HG03460 (cell line): ENCODE measurements around the gene PIGQ.
"Not testable (repeated sequence)": the region's sequence is repeated elsewhere in the genome, so short reads cannot be mapped to it uniquely, and the experiment has no call there.

Experiments used
- ATAC-seq: cut with Tn5 transposase; IDR thresholded peaks from one replicate; pipeline ENCODE4 v1.9.1; 2021; ENCODE audit not compliant: unreplicated experiment

Gene PIGQ

DNA sequence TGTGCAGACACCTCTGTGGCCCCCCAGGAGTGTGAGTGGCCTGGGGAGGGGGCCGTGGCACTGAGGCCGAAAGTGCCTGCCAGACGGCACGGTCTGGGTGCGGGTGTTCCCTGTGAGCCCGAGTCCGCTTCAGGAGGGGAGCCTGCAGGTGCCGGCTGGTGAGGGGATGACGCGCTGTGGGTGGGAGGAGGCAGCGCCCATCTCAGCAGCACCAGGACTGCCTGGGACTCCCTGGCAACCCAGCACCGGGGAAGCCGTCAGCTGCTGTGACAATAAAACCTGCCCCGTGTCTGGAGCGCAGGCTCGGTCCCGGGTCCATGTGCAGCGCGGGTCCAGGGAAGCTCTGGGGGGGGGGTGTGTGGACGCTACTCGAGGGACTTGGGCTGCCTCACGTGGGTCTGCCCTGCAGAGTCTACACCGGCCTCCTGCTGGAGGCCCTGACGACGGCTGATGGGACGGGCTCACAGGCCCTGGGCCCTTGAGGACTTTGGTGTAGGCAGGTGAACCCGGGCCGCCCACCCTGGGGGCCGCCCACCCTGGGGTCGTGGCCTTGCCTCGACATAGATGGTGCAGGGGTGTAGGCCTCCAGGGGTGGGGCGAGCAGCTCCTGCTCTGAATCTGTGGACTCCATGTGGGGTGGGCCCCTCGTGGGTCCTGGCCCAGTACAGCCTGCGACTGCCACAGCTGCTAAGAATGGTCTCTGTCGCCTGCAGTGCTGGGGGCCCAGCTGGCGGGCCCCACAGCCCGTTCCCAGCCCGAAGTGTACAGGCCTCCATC, 14.2 kb downstream of the PIGQ start:
- ATAC-seq: no peak

- no peak for ATAC-seq
These were observed 15.6 kb downstream of the PIGQ start for GRCh38 chr16:585351-585750.

GRCh38 chr16:586047-586644, 16.4 kb downstream of the PIGQ start:
- ATAC-seq: no peak

- ATAC-seq: no peak
These were observed 17.1 kb downstream of the PIGQ start for GRCh38 chr16:586645-587590.

GRCh38 chr16:588639-588888, 18.8 kb downstream of the PIGQ start:
- ATAC-seq: peak; percentile 12

- ATAC-seq: peak; percentile 67
These were observed 19.3 kb downstream of the PIGQ start for GRCh38 chr16:588889-589657.

- peak; percentile 72 for ATAC-seq
These were observed 20.0 kb downstream of the PIGQ start, which contains the start of gene RAB40C for GRCh38 chr16:589658-590187. TSS of gene RAB40C (plus strand) at chr16:590066. CDS start at chr16:590292, 226 bp downstream.

- ATAC-seq: no peak
These were observed 20.5 kb downstream of the PIGQ start for GRCh38 chr16:590188-590814.

- no peak for ATAC-seq
These were observed 21.0 kb downstream of the PIGQ start for GRCh38 chr16:590815-591200.

- ATAC-seq: no peak
These were observed 21.5 kb downstream of the PIGQ start for GRCh38 chr16:591231-591630.

DNA sequence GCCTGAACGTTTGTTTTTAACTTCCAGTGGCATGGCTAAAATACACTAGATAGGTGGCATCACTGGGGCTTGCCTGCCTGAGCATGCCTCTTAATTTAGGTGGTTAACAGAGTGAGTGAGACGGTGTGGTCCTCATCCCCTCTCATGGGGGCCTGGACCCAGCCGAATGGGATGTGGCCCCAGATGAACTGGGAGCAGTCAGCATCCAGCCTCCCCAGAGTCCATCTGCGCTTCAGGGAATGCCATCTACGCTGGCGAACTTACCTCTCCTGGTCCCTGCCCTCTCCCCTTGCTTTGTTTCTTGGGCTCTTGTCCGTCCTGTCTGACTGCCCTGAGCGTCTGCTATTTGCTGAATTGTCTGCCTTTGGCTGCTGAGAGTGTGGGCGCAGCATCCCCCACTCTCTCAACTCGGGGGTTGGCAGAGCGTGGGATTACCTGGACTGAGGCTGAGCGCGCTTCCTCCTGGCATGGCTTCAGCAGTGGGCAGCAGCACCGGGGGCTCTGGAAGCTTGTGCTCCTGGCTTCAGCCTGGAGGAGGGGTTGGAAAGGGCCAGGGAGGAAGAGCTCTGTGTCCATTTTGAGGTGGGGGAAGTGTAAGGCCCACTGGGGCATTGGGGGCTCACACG, 22.2 kb downstream of the PIGQ start:
- ATAC-seq: no peak

DNA sequence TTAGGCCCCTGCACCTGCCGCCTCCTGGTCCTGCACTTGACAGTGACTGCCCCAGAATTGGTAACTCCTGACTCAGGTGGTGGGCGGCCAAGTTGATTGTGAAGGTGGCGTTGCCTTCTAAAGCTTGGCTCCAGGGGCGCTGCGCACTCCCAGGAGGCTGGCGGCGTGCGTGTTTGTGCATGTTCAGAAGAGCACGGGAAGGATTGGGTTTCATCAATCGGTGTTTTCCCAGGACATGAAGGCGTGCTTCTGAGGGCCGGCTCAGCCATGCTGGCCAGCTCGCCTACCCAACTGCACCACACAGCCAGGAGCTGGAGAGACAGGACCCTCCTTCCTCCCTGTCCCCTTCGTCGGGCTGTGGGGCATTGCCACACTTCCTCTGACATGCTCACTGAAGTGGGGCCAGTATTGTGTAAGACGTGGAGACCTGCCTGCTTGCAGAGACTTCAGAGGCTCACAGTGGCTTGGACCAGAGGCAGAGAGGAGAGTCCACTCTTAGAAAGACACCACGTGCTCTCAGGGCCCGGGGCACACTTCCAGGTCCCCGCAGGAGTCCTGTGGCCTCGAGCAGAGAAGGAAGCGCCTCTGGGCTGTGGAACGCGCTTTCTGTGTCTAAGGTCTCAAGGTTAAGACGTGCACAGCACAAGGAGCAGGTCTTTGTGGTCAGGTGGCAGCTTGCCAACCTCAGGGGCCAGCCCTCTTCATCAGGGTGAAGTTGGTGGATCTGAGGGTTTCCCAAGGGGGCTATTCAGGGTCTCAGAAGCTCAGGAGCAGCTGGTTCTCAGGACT, 22.9 kb downstream of the PIGQ start:
- no peak for ATAC-seq

DNA sequence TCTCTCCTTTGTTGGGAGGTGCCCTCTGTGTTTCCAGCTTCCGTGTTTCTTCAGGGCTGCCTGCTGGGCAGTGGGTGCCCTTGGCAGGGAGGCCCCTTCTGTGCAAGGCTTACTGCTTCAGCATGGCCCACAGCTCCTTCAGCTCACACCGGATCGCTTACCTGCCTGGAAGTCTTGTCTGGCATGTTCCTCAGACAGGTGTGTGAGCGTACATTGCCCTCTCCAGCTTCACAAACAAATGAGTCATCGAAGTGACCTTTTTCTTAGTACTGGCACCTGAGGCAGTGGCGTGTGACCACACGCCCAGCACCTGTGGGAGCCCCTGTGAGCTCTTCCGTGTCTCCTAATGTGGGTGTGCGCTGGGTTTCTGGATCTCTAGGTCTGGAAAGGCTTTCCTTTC, 23.6 kb downstream of the PIGQ start:
- ATAC-seq: no peak

GRCh38 chr16:593807-594206, 24.0 kb downstream of the PIGQ start:
- no peak for ATAC-seq

DNA sequence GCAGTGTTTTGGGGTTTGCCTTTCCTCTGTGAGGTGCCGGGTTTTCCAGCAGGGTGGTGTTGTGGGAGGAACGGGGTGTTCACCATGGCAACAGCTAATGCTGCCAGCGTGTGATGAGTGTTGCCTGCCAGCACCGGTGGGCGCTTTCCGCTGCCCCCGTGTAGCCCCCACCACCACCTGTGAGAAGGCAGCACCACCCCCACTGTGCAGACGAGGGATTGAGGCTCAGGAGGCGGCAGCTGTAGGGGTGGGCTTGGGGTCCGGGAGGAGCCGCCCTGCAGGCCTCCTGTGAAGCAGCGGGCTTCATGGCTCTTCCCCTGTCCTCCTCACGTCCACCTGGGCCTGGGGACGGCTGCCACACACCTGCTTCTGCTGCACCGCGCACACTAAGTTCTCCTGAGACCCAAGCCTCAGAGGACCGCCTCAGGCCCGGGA, 25.3 kb downstream of the PIGQ start:
- no peak for ATAC-seq

- ATAC-seq: no peak
These were observed 26.4 kb downstream of the PIGQ start for GRCh38 chr16:595942-596735.

DNA sequence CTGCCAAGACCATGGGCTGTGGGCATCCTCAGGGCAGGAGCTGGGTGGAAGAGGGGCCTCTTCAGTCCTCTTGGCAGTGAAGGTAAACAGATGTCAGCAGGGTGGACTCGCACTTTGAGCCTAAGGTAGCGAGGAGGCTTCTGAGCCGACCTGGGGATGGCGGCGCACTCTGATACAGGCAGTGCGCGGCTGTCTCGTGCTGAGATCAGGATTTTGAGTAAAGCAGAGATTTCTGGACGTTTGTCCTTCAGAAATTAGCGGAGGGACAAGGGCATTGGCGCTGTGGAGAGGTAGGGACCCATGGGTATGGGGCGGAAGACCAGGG, 26.9 kb downstream of the PIGQ start:
- no peak for ATAC-seq

- ATAC-seq: not testable (repeated sequence)
These were observed 27.9 kb downstream of the PIGQ start for GRCh38 chr16:597655-598054.
